GM23338 (cell line): ENCODE data around the gene DVL2. TPM values are rescaled to one million over a fixed set of nuclear protein-coding genes. Genes with fewer than 3 reads are reported as not detected.

ENCODE experiments used
- ATAC-seq: fragments of 200-7000 bp; cut with Tn5 transposase; 3 replicates; pipeline ENCODE4 v1.9.1; 2020
- DNase-seq: peaks from one replicate; pipeline ENCODE4 v3.0.0-alpha.2; 2015; ENCODE audit warnings: low spot score
- H2AFZ ChIP-seq: fragments of 200-600 bp; sonication (generic); 2 replicates; pipeline ENCODE4 v1.8.0; 2016; ENCODE audit warnings: antibody characterized with exemption, mild to moderate bottlenecking, moderate library complexity
- H3F3A ChIP-seq: fragments of 200-600 bp; sonication (generic); replicated peaks from 2 replicates; pipeline ENCODE4 v1.8.0; 2017; ENCODE audit warnings: antibody characterized with exemption, mixed run types, low read depth
- H3K27ac ChIP-seq: fragments of 200-600 bp; sonication (generic); 2 replicates; pipeline ENCODE4 v1.6.1; 2016; ENCODE audit warnings: low read depth
- H3K27me3 ChIP-seq: fragments of 200-600 bp; sonication (generic); 2 replicates; pipeline ENCODE4 v1.8.0; 2016; ENCODE audit warnings: mild to moderate bottlenecking, mixed run types, moderate library complexity; ENCODE audit not compliant: insufficient read depth
- H3K36me3 ChIP-seq: fragments of 200-600 bp; sonication (generic); 2 replicates; pipeline ENCODE4 v1.8.0; 2016; ENCODE audit warnings: mild to moderate bottlenecking; ENCODE audit not compliant: insufficient read depth
- H3K4me1 ChIP-seq: fragments of 200-600 bp; sonication (generic); 2 replicates; pipeline ENCODE4 v1.8.0; 2016; ENCODE audit warnings: mild to moderate bottlenecking, moderate library complexity; ENCODE audit not compliant: insufficient read depth
- H3K4me2 ChIP-seq: fragments of 200-600 bp; sonication (generic); 2 replicates; pipeline ENCODE4 v1.7.1; 2017; ENCODE audit warnings: mixed run types
- H3K4me3 ChIP-seq: fragments of 200-600 bp; sonication (generic); 2 replicates; pipeline ENCODE4 v1.6.1; 2016; ENCODE audit warnings: mixed run types
- H3K79me2 ChIP-seq: fragments of 200-600 bp; sonication (generic); replicated peaks from 2 replicates; pipeline ENCODE4 v1.8.0; 2017; ENCODE audit warnings: mild to moderate bottlenecking; ENCODE audit not compliant: insufficient read depth
- H3K9me2 ChIP-seq: fragments of 200-600 bp; sonication (generic); 2 replicates; pipeline ENCODE4 v1.8.0; 2017; ENCODE audit not compliant: insufficient read depth
- H4K20me1 ChIP-seq: fragments of 200-600 bp; sonication (generic); replicated peaks from 2 replicates; pipeline ENCODE4 v1.8.0; 2017; ENCODE audit warnings: mild to moderate bottlenecking; ENCODE audit not compliant: insufficient read depth
- H3K27ac Mint-ChIP-seq: 2 replicates; pipeline ENCODE4 v1.8.0; 2020; ENCODE audit warnings: inconsistent platforms, mild to moderate bottlenecking, moderate library complexity, mixed read lengths
- H3K27me3 Mint-ChIP-seq: 3 replicates; pipeline ENCODE4 v1.8.0; 2022; ENCODE audit warnings: low read depth, mild to moderate bottlenecking, moderate library complexity, mixed read lengths, inconsistent platforms; ENCODE audit not compliant: insufficient read depth, poor library complexity
- H3K36me3 Mint-ChIP-seq: 3 replicates; pipeline ENCODE4 v1.8.0; 2021; ENCODE audit warnings: low read depth, mild to moderate bottlenecking, inconsistent platforms, moderate library complexity, mixed read lengths
- H3K4me1 Mint-ChIP-seq: 3 replicates; pipeline ENCODE4 v1.8.0; 2020; ENCODE audit warnings: mild to moderate bottlenecking, inconsistent platforms, mixed read lengths
- H3K4me3 Mint-ChIP-seq: 3 replicates; pipeline ENCODE4 v1.8.0; 2021; ENCODE audit warnings: moderate library complexity, mild to moderate bottlenecking, inconsistent platforms, mixed read lengths
- H3K9me3 Mint-ChIP-seq: 3 replicates; pipeline ENCODE4 v1.8.0; 2020; ENCODE audit warnings: moderate library complexity, mild to moderate bottlenecking, inconsistent platforms, mixed read lengths
- CREB1 ChIP-seq: fragments of 250-450 bp; sonication (Bioruptor Pico); IDR thresholded peaks from 2 replicates; pipeline ENCODE4 v1.5.0; 2020; ENCODE audit warnings: low read depth, mild to moderate bottlenecking, moderate library complexity
- EZH2 ChIP-seq: fragments of 200-600 bp; sonication (generic); IDR thresholded peaks from one replicate; pipeline ENCODE4 v1.8.0; 2017; ENCODE audit warnings: antibody characterized with exemption, mild to moderate bottlenecking, low read depth; ENCODE audit not compliant: unreplicated experiment
- JUNB ChIP-seq: IDR thresholded peaks from one replicate; pipeline ENCODE4 v1.6.1; 2016; ENCODE audit warnings: antibody characterized with exemption; ENCODE audit not compliant: unreplicated experiment
- NANOG ChIP-seq: IDR thresholded peaks from 2 replicates; pipeline ENCODE4 v1.6.1; 2016; ENCODE audit warnings: antibody characterized with exemption, borderline replicate concordance
- POLR2AphosphoS5 ChIP-seq: IDR thresholded peaks from 2 replicates; pipeline ENCODE4 v1.6.1; 2016; ENCODE audit warnings: antibody characterized with exemption, low read depth
- ZNF114 ChIP-seq: fragments of 250-450 bp; sonication (Bioruptor Pico); IDR thresholded peaks from 2 replicates; pipeline ENCODE4 v1.5.0; 2020; ENCODE audit warnings: mild to moderate bottlenecking, moderate library complexity
- ZNF331 ChIP-seq: fragments of 250-450 bp; sonication (Bioruptor Pico); IDR thresholded peaks from 2 replicates; pipeline ENCODE4 v1.5.0; 2020; ENCODE audit warnings: low read depth, mild to moderate bottlenecking, moderate library complexity
- ZNF462 ChIP-seq: fragments of 250-450 bp; sonication (Bioruptor Pico); IDR thresholded peaks from 2 replicates; pipeline ENCODE4 v1.5.0; 2020; ENCODE audit warnings: mild to moderate bottlenecking, moderate library complexity
- microRNA counts: library from miRNA; unstranded; fragments of <30 nt; microRNA quantifications from one replicate; lab custom pipeline; 2017
- microRNA-seq: library from miRNA; unstranded; fragments of <30 nt; microRNA quantifications from one replicate; pipeline ENCODE4, GENCODE V29; 2017
- polyA plus RNA-seq: library from polyadenylated mRNA; unstranded; fragments of >200 nt; fragmentation: Nextera tagmentation; extraction: Ambion mirVana; gene quantifications from 2 replicates; pipeline ENCODE4 v1.2.1, GENCODE V29; 2016
- small RNA-seq: library from RNA; depleted of rRNA; stranded (forward); fragments of <200 nt; gene quantifications from one replicate; pipeline ENCODE3, GENCODE V24; 2014; ENCODE audit warnings: low replicate concordance
- total RNA-seq: library from RNA; depleted of rRNA; stranded (reverse); fragments of >200 nt; shearing (Covaris generic); gene quantifications from 2 replicates; pipeline ENCODE4 v1.2.3, GENCODE V29; 2014; rRNA removed

The DVL2 gene
- total and polyA plus RNA-seq, 2 experiments from 2014 or later = 19.7 to 80.6 TPM

GRCh38 chr17:7176107-7176840 is 58.0 kb downstream of the DVL2 start:
- Mint-ChIP-seq H3K9me3 (no peaks in the 10 kb centered on the region), H3K36me3 (peaks cover 5% of the 10 kb centered on the region; the same call in 2 of the 3 replicates), H3K4me3 (no peak overlapping the region), H3K27me3 (peaks cover 16% of the 10 kb centered on the region), H3K27ac (no peak overlapping the region), H3K4me1 (peaks cover 12% of the 10 kb centered on the region; the same call in 2 of the 3 replicates)
- Histone ChIP-seq H3K4me2 (peak overlapping the region; percentile 99), H3K4me3 (peak overlapping the region; percentile 90), H3K9me2 (no peaks in the 10 kb centered on the region), H3K79me2 (no peaks in the 10 kb centered on the region), H3K4me1 (peaks cover 4% of the 10 kb centered on the region; the same call in 1 of the 2 replicates), H3K27ac (no peak overlapping the region), H2AFZ (no peak overlapping the region), H3K36me3 (no peaks in the 10 kb centered on the region), H3K27me3 (peaks cover 60% of the 10 kb centered on the region), H4K20me1 (no peaks in the 10 kb centered on the region), H3F3A (peaks cover 21% of the 10 kb centered on the region)
- TF ChIP-seq CREB1 (CRISPR knock-in tag) = no peak
- no peak for TF ChIP-seq NANOG
- no peak for TF ChIP-seq ZNF331 (CRISPR knock-in tag)
- TF ChIP-seq EZH2 = no peak
- no peak for TF ChIP-seq JUNB
- TF ChIP-seq ZNF114 = no peak
- TF ChIP-seq ZNF462 (CRISPR knock-in tag) = no peak
- TF ChIP-seq POLR2AphosphoS5 = no peak
- ATAC-seq (no peak), DNase-seq (no peak)

MicroRNAs encoded within 50 kb of the gene (microRNA counts, 767-probe panel; counts per million panel counts)
- microRNA hsa-miR-324-3p (lab: Ali Mortazavi, UCI) (not detected), microRNA hsa-miR-324-5p (lab: Ali Mortazavi, UCI) (not detected)

Small RNA genes lying within 50 kb of the gene (microRNA-seq; reads per million reads assigned to microRNA genes)
- 341 reads per million, percentile 80 among the genes with 10 or more reads in this experiment for gene MIR324

Small RNA genes lying within 50 kb of the gene (small RNA-seq; reads per million reads assigned to genes)
- gene AC120057.4 (not detected), gene MIR324 (1.5 reads per million, percentile 74 among the genes with 10 or more reads in this experiment), gene RF00019 (not detected)

Other genes with a start within 250 kb of the DVL2 start
Only the 30 nearest of the 36 such genes appear.
- 4.4 and 4.7 TPM in 2 replicates for gene SLC16A13, start 198.5 kb downstream of the DVL2 start, total RNA-seq
- 1.2 and 2.2 TPM in 2 replicates for gene SLC16A13, start 198.5 kb downstream of the DVL2 start, polyA plus RNA-seq
- 0.42 TPM in 1 of 2 replicates, not detected in the other for gene SLC16A11, start 190.4 kb downstream of the DVL2 start, total RNA-seq
- gene SLC16A11, start 190.4 kb downstream of the DVL2 start, polyA plus RNA-seq = 0.68 and 1.4 TPM in 2 replicates
- not detected in 2 replicates for gene CLEC10A, start 154.3 kb downstream of the DVL2 start, total RNA-seq
- gene CLEC10A, start 154.3 kb downstream of the DVL2 start, polyA plus RNA-seq = not detected in 2 replicates
- 0.97 TPM in 1 of 2 replicates, not detected in the other for gene ASGR2, start 119.7 kb downstream of the DVL2 start, total RNA-seq
- not detected in 2 replicates for gene ASGR2, start 119.7 kb downstream of the DVL2 start, polyA plus RNA-seq
- 5.3 and 9.0 TPM in 2 replicates for gene ASGR1, start 55.1 kb downstream of the DVL2 start, total RNA-seq
- gene ASGR1, start 55.1 kb downstream of the DVL2 start, polyA plus RNA-seq = 5.9 and 8.3 TPM in 2 replicates
- 28.7 and 31.0 TPM in 2 replicates for gene DLG4, start 14.7 kb downstream of the DVL2 start, total RNA-seq
- gene DLG4, start 14.7 kb downstream of the DVL2 start, polyA plus RNA-seq = 7.7 and 11.1 TPM in 2 replicates
- 108 and 152 TPM in 2 replicates for gene ACADVL, start 14.6 kb downstream of the DVL2 start, total RNA-seq
- 139 and 156 TPM in 2 replicates for gene ACADVL, start 14.6 kb downstream of the DVL2 start, polyA plus RNA-seq
- gene PHF23, start 4.9 kb upstream of the DVL2 start, total RNA-seq = 33.2 and 51.0 TPM in 2 replicates
- gene PHF23, start 4.9 kb upstream of the DVL2 start, polyA plus RNA-seq = 35.4 and 36.6 TPM in 2 replicates
- gene GABARAP, start 7.9 kb upstream of the DVL2 start, total RNA-seq = 88.8 and 128 TPM in 2 replicates
- 497 and 520 TPM in 2 replicates for gene GABARAP, start 7.9 kb upstream of the DVL2 start, polyA plus RNA-seq
- gene CTDNEP1, start 17.2 kb upstream of the DVL2 start, total RNA-seq = 93.4 and 109 TPM in 2 replicates
- 48.1 and 55.2 TPM in 2 replicates for gene CTDNEP1, start 17.2 kb upstream of the DVL2 start, polyA plus RNA-seq
- gene ELP5, start 17.7 kb upstream of the DVL2 start, total RNA-seq = 23.2 and 41.4 TPM in 2 replicates
- 38.3 and 40.9 TPM in 2 replicates for gene ELP5, start 17.7 kb upstream of the DVL2 start, polyA plus RNA-seq
- gene CLDN7, start 28.0 kb upstream of the DVL2 start, total RNA-seq = 111 and 117 TPM in 2 replicates
- gene CLDN7, start 28.0 kb upstream of the DVL2 start, polyA plus RNA-seq = 46.1 and 50.7 TPM in 2 replicates
- gene SLC2A4, start 47.2 kb upstream of the DVL2 start, total RNA-seq = 10.2 and 13.6 TPM in 2 replicates
- 6.3 and 6.9 TPM in 2 replicates for gene SLC2A4, start 47.2 kb upstream of the DVL2 start, polyA plus RNA-seq
- 20.6 and 36.5 TPM in 2 replicates for gene YBX2, start 60.1 kb upstream of the DVL2 start, total RNA-seq
- 22.1 and 22.5 TPM in 2 replicates for gene YBX2, start 60.1 kb upstream of the DVL2 start, polyA plus RNA-seq
- 791 and 833 TPM in 2 replicates for gene EIF5A, start 73.1 kb upstream of the DVL2 start, total RNA-seq
- 1,562 and 1,621 TPM in 2 replicates for gene EIF5A, start 73.1 kb upstream of the DVL2 start, polyA plus RNA-seq
- gene GPS2, start 80.8 kb upstream of the DVL2 start, total RNA-seq = 64.8 and 83.4 TPM in 2 replicates
- gene GPS2, start 80.8 kb upstream of the DVL2 start, polyA plus RNA-seq = 117 and 122 TPM in 2 replicates
- 36.8 and 42.3 TPM in 2 replicates for gene NEURL4, start 94.8 kb upstream of the DVL2 start, total RNA-seq
- gene NEURL4, start 94.8 kb upstream of the DVL2 start, polyA plus RNA-seq = 6.3 and 6.7 TPM in 2 replicates
- gene ACAP1, start 102.0 kb upstream of the DVL2 start, total RNA-seq = 30.7 and 35.8 TPM in 2 replicates
- gene ACAP1, start 102.0 kb upstream of the DVL2 start, polyA plus RNA-seq = 40.1 and 43.9 TPM in 2 replicates
- gene KCTD11, start 117.6 kb upstream of the DVL2 start, total RNA-seq = 7.7 and 8.8 TPM in 2 replicates
- 2.2 and 2.3 TPM in 2 replicates for gene KCTD11, start 117.6 kb upstream of the DVL2 start, polyA plus RNA-seq
- not detected in 2 replicates for gene TMEM95, start 120.6 kb upstream of the DVL2 start, total RNA-seq
- not detected in 2 replicates for gene TMEM95, start 120.6 kb upstream of the DVL2 start, polyA plus RNA-seq
- gene TNK1, start 146.6 kb upstream of the DVL2 start, total RNA-seq = 8.9 and 15.0 TPM in 2 replicates
- gene TNK1, start 146.6 kb upstream of the DVL2 start, polyA plus RNA-seq = 6.1 TPM in 2 replicates
- gene PLSCR3, start 160.0 kb upstream of the DVL2 start, total RNA-seq = 34.3 and 41.7 TPM in 2 replicates
- gene PLSCR3, start 160.0 kb upstream of the DVL2 start, polyA plus RNA-seq = 29.5 and 30.0 TPM in 2 replicates
- 127 and 138 TPM in 2 replicates for gene TMEM256, start 169.6 kb upstream of the DVL2 start, total RNA-seq
- 197 and 227 TPM in 2 replicates for gene TMEM256, start 169.6 kb upstream of the DVL2 start, polyA plus RNA-seq
- gene NLGN2, start 173.3 kb upstream of the DVL2 start, total RNA-seq = 26.8 and 38.7 TPM in 2 replicates
- gene NLGN2, start 173.3 kb upstream of the DVL2 start, polyA plus RNA-seq = 14.4 TPM in 2 replicates
- not detected in 2 replicates for gene SPEM1, start 185.8 kb upstream of the DVL2 start, total RNA-seq
- gene SPEM1, start 185.8 kb upstream of the DVL2 start, polyA plus RNA-seq = not detected in 2 replicates
- gene SPEM2, start 191.1 kb upstream of the DVL2 start, total RNA-seq = not detected in 2 replicates
- not detected in 2 replicates for gene SPEM2, start 191.1 kb upstream of the DVL2 start, polyA plus RNA-seq
- not detected in 2 replicates for gene SPEM3, start 194.3 kb upstream of the DVL2 start, total RNA-seq
- not detected in 2 replicates for gene SPEM3, start 194.3 kb upstream of the DVL2 start, polyA plus RNA-seq
- 15.1 and 23.2 TPM in 2 replicates for gene TMEM102, start 200.9 kb upstream of the DVL2 start, total RNA-seq
- 6.1 and 6.4 TPM in 2 replicates for gene TMEM102, start 200.9 kb upstream of the DVL2 start, polyA plus RNA-seq
- gene FGF11, start 205.0 kb upstream of the DVL2 start, total RNA-seq = 16.6 TPM in 2 replicates
- 11.1 and 13.3 TPM in 2 replicates for gene FGF11, start 205.0 kb upstream of the DVL2 start, polyA plus RNA-seq
- gene CHRNB1, start 210.5 kb upstream of the DVL2 start, total RNA-seq = 11.2 and 12.0 TPM in 2 replicates
- gene CHRNB1, start 210.5 kb upstream of the DVL2 start, polyA plus RNA-seq = 10.0 and 11.1 TPM in 2 replicates